Measurements from ENCODE around the gene PAQR5. TPM values are rescaled to one million over a fixed set of nuclear protein-coding genes. Genes with fewer than 3 reads are reported as not detected.

Gene PAQR5
- total RNA-seq, 1 donor from 2014 or later = 1.5 TPM

GRCh38 chr15:69424001-69424400 lies 125.3 kb downstream of the PAQR5 start:
- DNase-seq (ENCODE audit: extremely low spot score, unreplicated experiment) = no peak
- no peak overlapping the region for H3K4me3 Mint-ChIP-seq (ENCODE audit: unreplicated experiment)
- H3K9me3 Mint-ChIP-seq (ENCODE audit: unreplicated experiment) = no peaks in the 10 kb centered on the region
- no peaks in the 10 kb centered on the region for H3K27me3 Mint-ChIP-seq (ENCODE audit: unreplicated experiment)
- H3K36me3 Mint-ChIP-seq (ENCODE audit: unreplicated experiment) = peaks cover 9% of the 10 kb centered on the region
- no peak overlapping the region for H3K27ac Mint-ChIP-seq (ENCODE audit: unreplicated experiment)
- peaks cover 35% of the 10 kb centered on the region for H3K4me1 Mint-ChIP-seq (ENCODE audit: unreplicated experiment)
- no peak for TF ChIP-seq CTCF (IDR thresholded peaks at IDR 0.05)

- DNase-seq (ENCODE audit: extremely low spot score, unreplicated experiment) = no peak
- Mint-ChIP-seq H3K4me1 (ENCODE audit: unreplicated experiment) (peaks cover 30% of the 10 kb centered on the region), H3K4me3 (ENCODE audit: unreplicated experiment) (no peak overlapping the region), H3K27ac (ENCODE audit: unreplicated experiment) (no peak overlapping the region), H3K36me3 (ENCODE audit: unreplicated experiment) (peaks cover 6% of the 10 kb centered on the region), H3K27me3 (ENCODE audit: unreplicated experiment) (no peaks in the 10 kb centered on the region), H3K9me3 (ENCODE audit: unreplicated experiment) (no peaks in the 10 kb centered on the region)
- TF ChIP-seq CTCF (IDR thresholded peaks at IDR 0.05) = no peak
These were observed 126.2 kb downstream of the PAQR5 start for GRCh38 chr15:69424748-69425413.

GRCh38 chr15:69433831-69434230 lies 135.1 kb downstream of the PAQR5 start:
- Mint-ChIP-seq H3K9me3 (ENCODE audit: unreplicated experiment) (no peaks in the 10 kb centered on the region), H3K4me3 (ENCODE audit: unreplicated experiment) (no peak overlapping the region), H3K36me3 (ENCODE audit: unreplicated experiment) (peaks cover 18% of the 10 kb centered on the region), H3K27me3 (ENCODE audit: unreplicated experiment) (no peaks in the 10 kb centered on the region), H3K27ac (ENCODE audit: unreplicated experiment) (no peak overlapping the region), H3K4me1 (ENCODE audit: unreplicated experiment) (peaks cover 10% of the 10 kb centered on the region)
- DNase-seq (ENCODE audit: extremely low spot score, unreplicated experiment) = no peak
- TF ChIP-seq CTCF (IDR thresholded peaks at IDR 0.05) = no peak

- H3K27me3 Mint-ChIP-seq (ENCODE audit: unreplicated experiment) = no peaks in the 10 kb centered on the region
- H3K4me3 Mint-ChIP-seq (ENCODE audit: unreplicated experiment) = no peak overlapping the region
- no peak for DNase-seq (ENCODE audit: extremely low spot score, unreplicated experiment)
- H3K4me1 Mint-ChIP-seq (ENCODE audit: unreplicated experiment) = peaks cover 10% of the 10 kb centered on the region
- H3K9me3 Mint-ChIP-seq (ENCODE audit: unreplicated experiment) = no peaks in the 10 kb centered on the region
- TF ChIP-seq CTCF (IDR thresholded peaks at IDR 0.05) = no peak
- H3K36me3 Mint-ChIP-seq (ENCODE audit: unreplicated experiment) = peaks cover 16% of the 10 kb centered on the region
- no peak overlapping the region for H3K27ac Mint-ChIP-seq (ENCODE audit: unreplicated experiment)
These were observed 135.5 kb downstream of the PAQR5 start for GRCh38 chr15:69434238-69434637.

- no peak for TF ChIP-seq CTCF (IDR thresholded peaks at IDR 0.05)
- Mint-ChIP-seq H3K4me1 (ENCODE audit: unreplicated experiment) (peaks cover 10% of the 10 kb centered on the region), H3K4me3 (ENCODE audit: unreplicated experiment) (no peak overlapping the region), H3K36me3 (ENCODE audit: unreplicated experiment) (peaks cover 18% of the 10 kb centered on the region), H3K27me3 (ENCODE audit: unreplicated experiment) (no peaks in the 10 kb centered on the region), H3K27ac (ENCODE audit: unreplicated experiment) (no peak overlapping the region), H3K9me3 (ENCODE audit: unreplicated experiment) (no peaks in the 10 kb centered on the region)
- DNase-seq (ENCODE audit: extremely low spot score, unreplicated experiment) = no peak
These were observed 136.0 kb downstream of the PAQR5 start for GRCh38 chr15:69434679-69435078.
